ENCODE data around the gene HRG. TPM values are rescaled to one million over a fixed set of nuclear protein-coding genes. Genes with fewer than 3 reads are reported as not detected.

The HRG gene
- total RNA-seq, 4 donors from 2014 or later, result not detected

DNA sequence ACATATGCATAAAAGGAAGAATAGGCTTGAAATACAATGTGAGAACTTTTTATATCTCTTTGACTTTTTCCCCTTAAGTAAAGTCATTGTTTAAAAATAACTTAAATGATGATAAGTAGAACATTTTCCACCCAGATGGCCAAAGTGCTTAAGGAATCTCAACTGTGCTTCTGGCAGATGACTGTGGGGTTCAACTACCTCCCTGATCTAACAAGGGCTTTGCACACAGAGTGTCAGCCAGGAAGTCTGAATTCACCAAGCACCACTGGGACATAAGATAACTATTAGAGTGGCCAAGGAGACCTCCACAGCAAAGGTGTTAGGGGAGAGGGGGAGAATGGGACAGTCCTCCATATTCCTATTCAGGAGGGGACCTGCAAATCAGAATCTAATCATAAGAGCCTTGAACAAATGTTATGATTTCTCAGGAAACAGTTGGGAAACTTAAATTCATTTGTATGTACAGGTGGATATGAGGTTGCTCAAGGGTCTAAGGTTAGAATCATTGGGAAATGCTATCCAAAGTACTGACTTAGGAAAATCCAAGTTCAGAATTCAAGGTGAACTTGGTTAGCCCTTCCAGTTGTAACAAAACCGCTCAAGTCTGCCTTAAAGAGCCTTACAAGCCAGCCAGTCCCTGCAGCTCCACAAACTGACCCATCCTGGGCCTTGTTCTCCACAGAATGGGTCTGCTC is 25.9 kb upstream of the HRG start, which contains the start of gene FETUB:
TSS of gene FETUB (plus strand) at position 622 of the 695 bp plus-strand sequence. CDS start at position 684, 62 bp downstream.
- peaks cover 0 to 3% of the 10 kb centered on the region in 2 donors for H3K27me3 ChIP-seq
- no peaks in the 10 kb centered on the region for H3K9me3 ChIP-seq
- no peak within 1 kb of the TSS for H3K4me3 ChIP-seq
- no peaks in the 10 kb centered on the region for H3K36me3 ChIP-seq
- WGBS, 2 donors, result 85 to 92% methylated on average over 1 of the region's 1 CpG
- H3K27ac ChIP-seq, result no peak within 1 kb of the TSS
- no peak for DNase-seq (ENCODE audit: low spot score in 2 of 2)
- TF ChIP-seq EP300 (IDR thresholded peaks at IDR 0.05), result no peak
- TF ChIP-seq, protein P1, sequence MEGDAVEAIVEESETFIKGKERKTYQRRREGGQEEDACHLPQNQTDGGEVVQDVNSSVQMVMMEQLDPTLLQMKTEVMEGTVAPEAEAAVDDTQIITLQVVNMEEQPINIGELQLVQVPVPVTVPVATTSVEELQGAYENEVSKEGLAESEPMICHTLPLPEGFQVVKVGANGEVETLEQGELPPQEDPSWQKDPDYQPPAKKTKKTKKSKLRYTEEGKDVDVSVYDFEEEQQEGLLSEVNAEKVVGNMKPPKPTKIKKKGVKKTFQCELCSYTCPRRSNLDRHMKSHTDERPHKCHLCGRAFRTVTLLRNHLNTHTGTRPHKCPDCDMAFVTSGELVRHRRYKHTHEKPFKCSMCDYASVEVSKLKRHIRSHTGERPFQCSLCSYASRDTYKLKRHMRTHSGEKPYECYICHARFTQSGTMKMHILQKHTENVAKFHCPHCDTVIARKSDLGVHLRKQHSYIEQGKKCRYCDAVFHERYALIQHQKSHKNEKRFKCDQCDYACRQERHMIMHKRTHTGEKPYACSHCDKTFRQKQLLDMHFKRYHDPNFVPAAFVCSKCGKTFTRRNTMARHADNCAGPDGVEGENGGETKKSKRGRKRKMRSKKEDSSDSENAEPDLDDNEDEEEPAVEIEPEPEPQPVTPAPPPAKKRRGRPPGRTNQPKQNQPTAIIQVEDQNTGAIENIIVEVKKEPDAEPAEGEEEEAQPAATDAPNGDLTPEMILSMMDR (IDR thresholded peaks at IDR 0.05), result no peak
- no peak for TF ChIP-seq POLR2A (IDR thresholded peaks at IDR 0.05)
- no peaks in the 10 kb centered on the region for H3K4me1 ChIP-seq

DNA sequence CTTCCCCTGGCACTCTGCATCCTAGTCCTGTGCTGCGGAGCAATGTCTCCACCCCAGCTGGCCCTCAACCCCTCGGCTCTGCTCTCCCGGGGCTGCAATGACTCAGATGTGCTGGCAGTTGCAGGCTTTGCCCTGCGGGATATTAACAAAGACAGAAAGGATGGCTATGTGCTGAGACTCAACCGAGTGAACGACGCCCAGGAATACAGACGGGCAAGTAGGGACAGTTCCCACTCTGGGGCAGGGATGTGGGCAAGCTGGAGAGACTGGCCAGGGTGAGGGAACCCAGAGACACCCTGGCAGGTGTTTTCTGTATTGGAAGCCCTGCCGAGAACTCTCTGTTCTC is 25.4 kb upstream of the HRG start:
- 46 to 47% methylated on average over 9 of the region's 9 CpGs for WGBS, 2 donors
- H3K4me3 ChIP-seq, result no peak overlapping the region
- no peaks in the 10 kb centered on the region for H3K36me3 ChIP-seq
- DNase-seq (ENCODE audit: low spot score in 2 of 2), result no peak
- H3K27ac ChIP-seq, result no peak overlapping the region
- no peak for TF ChIP-seq POLR2A (IDR thresholded peaks at IDR 0.05)
- no peak for TF ChIP-seq EP300 (IDR thresholded peaks at IDR 0.05)
- TF ChIP-seq, protein P1 (IDR thresholded peaks at IDR 0.05), result no peak
- H3K9me3 ChIP-seq, result no peaks in the 10 kb centered on the region
- no peaks in the 10 kb centered on the region for H3K4me1 ChIP-seq
- H3K27me3 ChIP-seq, result peaks cover 0 to 3% of the 10 kb centered on the region in 2 donors

DNA sequence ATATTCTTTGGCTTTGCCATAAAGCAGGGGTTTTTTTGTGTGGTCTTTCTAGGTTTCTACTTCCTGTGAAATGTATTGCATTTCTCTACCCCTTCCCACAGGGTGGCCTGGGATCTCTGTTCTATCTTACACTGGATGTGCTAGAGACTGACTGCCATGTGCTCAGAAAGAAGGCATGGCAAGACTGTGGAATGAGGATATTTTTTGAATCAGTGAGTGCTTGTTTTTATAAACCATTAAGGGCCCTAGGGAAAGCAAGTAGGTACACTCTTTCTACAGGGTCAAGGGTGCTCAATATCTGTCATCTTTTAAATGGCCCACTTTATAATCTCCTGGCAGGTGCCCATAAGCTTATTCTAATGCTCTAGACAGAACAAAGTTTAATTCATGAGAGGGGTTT is 24.9 kb upstream of the HRG start:
- Histone ChIP-seq H3K4me3 (no peak overlapping the region), H3K4me1 (no peaks in the 10 kb centered on the region), H3K27me3 (peaks cover 0 to 3% of the 10 kb centered on the region in 2 donors), H3K27ac (no peak overlapping the region), H3K9me3 (no peaks in the 10 kb centered on the region), H3K36me3 (no peaks in the 10 kb centered on the region)
- DNase-seq (ENCODE audit: low spot score in 2 of 2), result no peak
- TF ChIP-seq POLR2A (IDR thresholded peaks at IDR 0.05) (no peak), EP300 (IDR thresholded peaks at IDR 0.05) (no peak)
- TF ChIP-seq, protein P1 (IDR thresholded peaks at IDR 0.05), result no peak

DNA sequence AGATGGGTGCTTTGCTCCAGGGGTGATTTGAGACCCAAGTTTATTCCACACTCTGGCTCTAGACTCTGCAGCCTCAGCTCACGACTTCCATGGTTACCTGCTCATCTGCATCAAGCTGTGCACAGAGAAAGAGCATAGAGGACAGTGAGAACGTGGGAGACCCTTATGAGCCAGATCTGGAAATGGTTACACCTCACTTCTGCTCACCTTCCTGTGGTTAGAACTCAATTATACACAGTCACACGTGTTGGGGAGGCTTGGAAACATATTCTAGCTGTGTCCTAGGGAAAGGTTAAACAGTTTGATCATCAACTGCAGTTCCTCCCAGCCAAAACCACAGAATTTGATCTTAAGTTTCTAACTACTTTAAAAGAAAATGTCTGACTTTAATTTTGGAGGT is 23.8 kb upstream of the HRG start:
- TF ChIP-seq EP300 (IDR thresholded peaks at IDR 0.05) (no peak), POLR2A (IDR thresholded peaks at IDR 0.05) (no peak)
- TF ChIP-seq, protein P1 (IDR thresholded peaks at IDR 0.05), result no peak
- Histone ChIP-seq H3K4me1 (no peaks in the 10 kb centered on the region), H3K4me3 (no peak overlapping the region), H3K9me3 (no peaks in the 10 kb centered on the region), H3K27me3 (peaks cover 0 to 3% of the 10 kb centered on the region in 2 donors), H3K36me3 (no peaks in the 10 kb centered on the region), H3K27ac (no peak overlapping the region)
- WGBS, 2 donors, result 37 to 45% methylated on average over 3 of the region's 3 CpGs
- no peak for DNase-seq (ENCODE audit: low spot score in 2 of 2)

DNA sequence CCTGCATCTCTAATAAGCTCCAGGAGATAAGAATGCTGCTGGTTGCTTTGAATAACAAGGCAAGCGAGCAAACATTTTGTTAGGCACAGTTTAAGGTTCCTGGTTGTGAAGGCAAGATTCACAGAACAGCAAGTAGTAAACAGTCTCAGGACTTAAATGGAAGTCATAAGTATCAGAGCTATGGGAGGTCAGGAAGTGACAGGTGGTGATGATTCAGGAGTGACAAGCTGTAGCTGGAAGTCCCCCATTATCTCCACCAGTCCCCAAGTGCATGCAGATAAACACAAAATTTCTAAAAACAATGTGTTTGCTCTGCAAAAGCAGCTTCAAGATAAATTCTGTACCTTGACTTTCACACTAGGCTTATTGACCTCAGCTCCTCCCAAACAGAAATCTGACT is 22.3 kb upstream of the HRG start:
- no peak overlapping the region for H3K27ac ChIP-seq
- no peaks in the 10 kb centered on the region for H3K9me3 ChIP-seq
- H3K4me3 ChIP-seq, result no peak overlapping the region
- WGBS, 2 donors, result 64 to 82% methylated on average over 1 of the region's 1 CpG
- H3K4me1 ChIP-seq, result no peaks in the 10 kb centered on the region
- H3K27me3 ChIP-seq, result no peaks in the 10 kb centered on the region
- TF ChIP-seq POLR2A (IDR thresholded peaks at IDR 0.05) (no peak), EP300 (IDR thresholded peaks at IDR 0.05) (no peak)
- TF ChIP-seq, protein P1 (IDR thresholded peaks at IDR 0.05), result no peak
- no peak for DNase-seq (ENCODE audit: low spot score in 2 of 2)
- H3K36me3 ChIP-seq, result no peaks in the 10 kb centered on the region
